ENCODE results near the gene WASHC2A. TPM values are rescaled to one million over a fixed set of nuclear protein-coding genes. Genes with fewer than 3 reads are reported as not detected.
A peak's percentile ranks its signal among the peaks of the same experiment; 100 is the strongest.
"Not testable (repeated sequence)": the region's sequence is repeated elsewhere in the genome, so short reads cannot be mapped to it uniquely, and the experiment has no call there.

The WASHC2A gene
- 16.1 and 18.2 TPM in 2 replicates for total RNA-seq
- 23.3 TPM in 2 replicates for polyA plus RNA-seq

DNA sequence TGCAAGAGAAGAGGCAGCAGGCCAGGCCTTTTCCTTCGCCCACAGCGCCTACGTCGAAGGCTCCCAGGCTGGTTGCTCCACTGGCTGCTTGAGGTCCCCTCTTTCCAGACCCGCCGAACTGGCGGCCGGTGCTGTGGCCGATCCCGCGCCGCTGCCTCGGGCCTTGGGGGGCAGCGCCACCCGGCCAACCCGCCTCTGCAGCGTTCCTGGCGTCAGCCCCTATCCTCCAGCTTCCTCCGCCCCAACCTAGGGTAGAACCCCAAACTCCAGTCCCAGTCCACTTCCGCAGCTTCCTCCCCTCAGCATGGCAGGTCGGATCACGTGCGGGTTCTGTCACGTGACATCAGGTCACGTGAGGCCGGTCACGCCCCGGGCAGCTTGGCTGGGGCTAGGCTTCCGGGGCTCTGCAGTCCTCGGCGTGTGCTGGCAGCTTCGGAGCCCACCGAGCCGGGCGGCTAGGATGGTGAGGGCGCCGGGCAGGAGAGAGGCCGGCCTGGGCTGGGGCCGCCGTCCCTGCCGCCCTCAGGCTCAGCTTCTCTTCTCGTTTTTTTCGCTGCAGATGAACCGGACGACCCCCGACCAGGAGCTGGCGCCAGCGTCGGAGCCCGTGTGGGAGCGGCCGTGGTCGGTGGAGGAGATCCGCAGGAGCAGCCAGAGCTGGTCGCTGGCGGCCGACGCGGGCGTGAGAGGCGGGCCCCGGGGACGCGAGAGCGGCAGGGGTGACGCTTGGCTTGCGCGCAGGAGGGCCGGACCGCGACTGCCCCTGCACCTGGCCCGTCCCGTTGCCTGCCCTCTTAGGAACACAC is at the start of gene WASHC2A:
WASHC2A (plus strand) TSS at position 409 of the 806 bp plus-strand sequence; CDS start at position 461, 52 bp downstream.
- not testable (repeated sequence) for H3K27me3 ChIP-seq; H3K36me3 ChIP-seq; H3K9me3 ChIP-seq (ENCODE audit: low read depth); H3K4me1 ChIP-seq (ENCODE audit: low read depth)
- peak within 1 kb of the TSS; percentile 60 for H3K4me3 ChIP-seq
- peak; percentile 66 to 72 for DNase-seq (ENCODE audit: low read depth in 1 of 2, low spot score in 1 of 2)
- H3K27ac ChIP-seq = peak within 1 kb of the TSS; percentile 71

DNA sequence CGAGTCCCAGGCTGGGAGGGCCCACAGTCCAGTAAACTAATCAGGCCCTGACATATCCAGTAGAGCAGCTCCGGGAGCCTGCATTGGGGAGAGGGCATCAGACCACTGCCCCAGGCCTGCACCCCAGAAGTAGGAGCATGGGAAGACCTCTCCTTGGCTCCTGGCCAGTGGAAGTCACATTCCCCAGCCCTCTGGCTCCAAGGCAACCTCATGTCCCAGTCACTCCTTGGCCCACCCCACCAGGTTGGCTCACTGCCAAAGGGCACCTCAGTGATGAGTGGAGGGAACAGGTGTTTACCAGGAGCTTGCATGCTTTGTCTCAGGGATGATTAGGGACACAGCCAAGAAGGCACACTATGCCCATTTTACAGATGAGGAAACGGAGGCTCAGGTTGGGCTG is 48.5 kb upstream of the WASHC2A start:
- H3K36me3 ChIP-seq; H3K9me3 ChIP-seq (ENCODE audit: low read depth); H3K27me3 ChIP-seq; H3K4me3 ChIP-seq; H3K4me1 ChIP-seq (ENCODE audit: low read depth); DNase-seq (ENCODE audit: low read depth in 1 of 2, low spot score in 1 of 2); H3K27ac ChIP-seq: not testable (repeated sequence)

DNA sequence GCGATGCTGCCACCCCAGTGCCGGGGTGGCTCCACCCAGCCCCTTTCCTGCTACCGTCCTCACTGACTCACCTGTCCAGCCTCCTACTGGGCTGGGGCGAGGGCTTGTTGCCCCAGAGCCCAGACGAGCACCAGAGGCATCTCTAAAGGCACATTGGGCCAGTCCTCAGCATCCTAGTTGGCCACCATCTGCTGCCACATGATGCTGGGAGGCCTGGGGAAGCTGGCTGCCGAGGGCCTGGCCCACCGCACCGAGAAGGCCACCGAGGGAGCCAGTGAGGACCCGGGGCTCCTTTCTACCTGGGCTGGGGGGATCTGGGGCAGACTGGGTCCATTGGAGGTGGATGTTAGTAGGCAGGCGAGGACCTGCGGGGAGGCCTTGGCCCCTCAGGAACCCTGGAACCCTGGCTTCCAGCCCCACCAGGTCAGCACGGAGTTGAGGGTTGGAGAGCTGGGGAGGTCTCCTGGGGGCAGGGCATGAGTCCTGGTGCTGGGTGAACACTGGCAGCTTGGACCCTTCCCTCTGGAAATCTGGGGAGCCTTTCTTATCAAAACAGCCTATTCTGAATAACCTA is 47.2 kb upstream of the WASHC2A start:
- not testable (repeated sequence) for H3K27ac ChIP-seq; H3K27me3 ChIP-seq; H3K36me3 ChIP-seq; DNase-seq (ENCODE audit: low read depth in 1 of 2, low spot score in 1 of 2); H3K9me3 ChIP-seq (ENCODE audit: low read depth); H3K4me1 ChIP-seq (ENCODE audit: low read depth); H3K4me3 ChIP-seq

GRCh38 chr10:50021646-50022045 is 46.1 kb upstream of the WASHC2A start:
- TF ChIP-seq CTCF (IDR thresholded peaks at IDR 0.05; ENCODE audit: low read depth, low read length) = no peak
- no peaks in the 10 kb centered on the region for H3K9me3 ChIP-seq (ENCODE audit: low read depth)
- H3K27me3 ChIP-seq = no peaks in the 10 kb centered on the region
- H3K4me1 ChIP-seq (ENCODE audit: low read depth) = no peaks in the 10 kb centered on the region
- no peak for DNase-seq (ENCODE audit: low read depth in 1 of 2, low spot score in 1 of 2)
- H3K27ac ChIP-seq = no peak overlapping the region
- H3K4me3 ChIP-seq = no peak overlapping the region
- H3K36me3 ChIP-seq = no peaks in the 10 kb centered on the region

GRCh38 chr10:50024716-50025383 is 42.9 kb upstream of the WASHC2A start:
- H3K36me3 ChIP-seq; H3K4me3 ChIP-seq; H3K27me3 ChIP-seq; H3K4me1 ChIP-seq (ENCODE audit: low read depth); H3K9me3 ChIP-seq (ENCODE audit: low read depth); DNase-seq (ENCODE audit: low read depth in 1 of 2, low spot score in 1 of 2); H3K27ac ChIP-seq: not testable (repeated sequence)

DNA sequence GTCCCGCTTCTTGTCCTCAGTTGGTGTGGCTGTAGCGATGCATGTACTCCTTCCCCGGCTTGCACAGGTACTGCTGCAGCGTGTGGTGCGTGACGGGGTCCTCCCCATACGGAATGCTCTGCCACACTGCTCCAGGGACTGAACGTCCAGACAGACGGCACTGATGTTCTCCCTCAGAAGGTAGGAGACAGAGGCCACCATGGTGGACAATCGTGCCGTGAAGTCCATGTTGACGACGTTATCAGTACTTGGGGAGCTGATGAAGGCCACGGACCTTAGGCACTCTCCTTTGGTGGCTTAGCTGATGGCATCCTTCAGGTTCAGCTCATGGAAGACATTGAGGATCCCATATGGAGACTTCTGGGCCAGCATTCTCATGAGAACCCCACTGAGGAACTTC is 42.1 kb upstream of the WASHC2A start:
- H3K4me1 ChIP-seq (ENCODE audit: low read depth) = no peaks in the 10 kb centered on the region
- no peak overlapping the region for H3K27ac ChIP-seq
- no peak for DNase-seq (ENCODE audit: low read depth in 1 of 2, low spot score in 1 of 2)
- H3K4me3 ChIP-seq = no peak overlapping the region
- H3K27me3 ChIP-seq = no peaks in the 10 kb centered on the region
- no peaks in the 10 kb centered on the region for H3K36me3 ChIP-seq
- no peaks in the 10 kb centered on the region for H3K9me3 ChIP-seq (ENCODE audit: low read depth)
- no peak for TF ChIP-seq CTCF (IDR thresholded peaks at IDR 0.05; ENCODE audit: low read depth, low read length)

DNA sequence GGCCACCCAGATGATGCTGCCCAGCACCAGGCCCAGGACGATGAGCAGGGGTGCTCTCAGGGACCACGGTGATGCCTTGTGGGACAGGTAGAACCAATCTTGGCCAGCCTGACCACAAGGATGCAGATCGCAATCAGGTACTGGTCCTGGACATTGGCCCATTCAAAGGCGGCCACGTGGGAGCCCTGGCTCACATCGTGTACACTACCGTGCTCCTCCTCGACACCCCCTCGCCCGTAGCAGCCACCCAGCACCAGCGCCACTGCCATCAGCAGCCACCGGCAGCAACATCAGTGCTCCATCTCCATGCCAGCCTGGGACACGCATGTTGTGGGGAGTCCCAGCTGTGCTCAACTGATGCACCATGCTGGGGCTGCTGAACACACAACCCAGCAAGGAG is 40.6 kb upstream of the WASHC2A start:
- no peaks in the 10 kb centered on the region for H3K4me1 ChIP-seq (ENCODE audit: low read depth)
- H3K4me3 ChIP-seq = no peak overlapping the region
- no peak for DNase-seq (ENCODE audit: low read depth in 1 of 2, low spot score in 1 of 2)
- TF ChIP-seq CTCF (IDR thresholded peaks at IDR 0.05; ENCODE audit: low read depth, low read length) = no peak
- no peaks in the 10 kb centered on the region for H3K9me3 ChIP-seq (ENCODE audit: low read depth)
- H3K36me3 ChIP-seq = no peaks in the 10 kb centered on the region
- no peak overlapping the region for H3K27ac ChIP-seq
- H3K27me3 ChIP-seq = no peaks in the 10 kb centered on the region

All from cardiac muscle cell (in vitro differentiated cells and primary cell).